Measurements from ENCODE around the gene HEXIM1.

HEXIM1 gene, protein sequence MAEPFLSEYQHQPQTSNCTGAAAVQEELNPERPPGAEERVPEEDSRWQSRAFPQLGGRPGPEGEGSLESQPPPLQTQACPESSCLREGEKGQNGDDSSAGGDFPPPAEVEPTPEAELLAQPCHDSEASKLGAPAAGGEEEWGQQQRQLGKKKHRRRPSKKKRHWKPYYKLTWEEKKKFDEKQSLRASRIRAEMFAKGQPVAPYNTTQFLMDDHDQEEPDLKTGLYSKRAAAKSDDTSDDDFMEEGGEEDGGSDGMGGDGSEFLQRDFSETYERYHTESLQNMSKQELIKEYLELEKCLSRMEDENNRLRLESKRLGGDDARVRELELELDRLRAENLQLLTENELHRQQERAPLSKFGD

GRCh38 chr17:45148183-45149036, at the start of gene HEXIM1:
TSS of gene HEXIM1 (plus strand) at chr17:45148475. CDS start at chr17:45149191, 716 bp downstream.
- peak; percentile 98 for DNase-seq

DNA sequence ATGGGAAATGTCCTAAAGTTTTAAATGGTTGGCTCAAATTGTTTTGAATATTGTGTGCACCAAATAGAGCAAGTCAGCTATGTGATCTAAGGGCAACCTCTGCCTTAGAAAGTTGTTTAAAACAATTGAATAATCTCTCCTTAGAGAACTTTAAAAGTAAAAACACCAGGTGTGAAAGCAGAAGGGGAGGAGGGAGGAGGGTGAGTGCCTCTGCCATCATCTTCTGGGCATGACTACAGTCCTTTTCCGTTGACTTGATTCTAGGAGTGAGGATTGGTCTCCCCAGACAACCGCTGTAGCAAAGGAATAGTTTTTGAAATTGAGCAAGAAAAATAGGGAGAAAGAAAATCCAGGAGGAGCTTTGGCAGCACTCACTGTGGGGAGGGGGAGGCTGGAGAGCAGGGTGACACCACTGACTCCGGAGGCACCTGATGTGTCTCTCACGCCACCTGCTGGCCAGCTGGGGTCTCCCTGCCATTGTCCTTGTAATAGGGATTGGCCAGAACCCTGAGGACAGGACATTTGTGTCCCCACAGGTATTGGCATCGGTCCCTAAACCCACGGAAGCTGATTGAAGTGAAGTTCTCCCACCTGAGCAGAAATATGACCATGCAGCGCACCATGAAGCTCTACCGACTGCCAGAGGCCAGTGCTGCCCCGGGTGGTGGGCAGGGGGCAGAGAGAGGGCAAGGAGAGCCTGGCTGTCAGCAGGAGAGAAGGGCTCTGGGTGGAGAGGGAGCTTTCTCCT, 49.2 kb upstream of the HEXIM1 start:
- DNase-seq = peak; percentile 56

DNA sequence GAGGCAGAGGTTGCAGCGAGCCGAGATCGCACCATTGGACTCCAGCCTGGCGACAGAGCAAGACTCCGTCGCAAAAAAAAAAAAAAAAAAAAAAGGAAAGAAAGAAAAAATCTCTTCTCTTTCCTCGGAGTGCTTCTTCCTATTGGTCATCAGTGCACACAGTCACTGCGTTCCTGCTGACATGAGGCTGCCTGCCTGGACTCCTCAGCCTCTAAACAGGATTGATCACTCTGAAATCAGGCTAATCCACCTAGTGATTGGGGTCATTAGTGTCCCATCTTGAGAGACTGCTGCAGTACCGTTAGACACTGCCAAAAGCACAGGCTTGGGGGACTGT, 46.8 kb upstream of the HEXIM1 start:
- no peak for DNase-seq

DNA sequence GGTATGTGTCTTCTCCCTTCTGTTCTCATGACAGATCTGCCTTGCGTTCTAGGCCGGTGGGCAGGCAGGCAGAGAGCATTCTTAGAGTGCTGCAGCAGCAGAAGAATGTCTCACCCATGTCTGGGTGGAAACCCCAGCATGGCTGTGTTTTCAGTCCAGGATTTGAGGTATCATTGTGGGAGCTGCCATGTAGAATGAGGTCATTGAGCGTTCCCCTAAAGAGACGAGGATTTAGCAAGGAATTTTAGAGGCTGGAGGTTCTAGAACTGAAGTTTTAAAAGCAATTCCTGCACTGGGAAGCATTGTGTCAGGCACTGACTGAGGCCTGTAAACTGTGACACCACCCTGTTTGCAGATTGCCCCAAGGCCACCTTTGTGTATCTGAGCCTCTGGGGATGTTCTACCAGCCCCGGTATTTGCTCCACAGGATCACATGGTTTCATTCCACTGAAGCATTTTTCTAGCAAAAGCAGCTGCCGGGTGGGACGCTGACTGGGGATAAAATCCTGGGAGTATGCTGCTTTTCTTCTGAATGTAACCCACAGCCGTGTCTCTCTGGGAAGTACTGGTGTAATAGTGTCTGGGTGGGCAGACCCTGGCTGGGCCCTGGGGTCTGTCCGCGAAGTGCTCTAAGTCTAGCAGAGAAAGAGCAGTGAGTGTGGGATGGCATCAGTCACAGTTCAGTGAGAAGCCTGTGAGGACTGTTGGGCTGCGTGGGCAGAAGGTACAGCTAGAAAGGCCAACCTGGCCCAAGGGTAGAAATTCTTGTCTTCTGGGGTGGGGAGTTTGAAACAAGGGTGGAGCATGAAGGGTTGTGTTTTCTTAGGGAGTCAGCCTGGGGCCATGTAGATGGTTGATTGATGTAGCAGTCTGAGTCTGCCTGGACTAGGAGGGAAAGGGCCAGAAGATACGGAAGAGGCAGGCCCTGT, 46.1 kb upstream of the HEXIM1 start:
- DNase-seq = no peak

- no peak for DNase-seq
Observed at GRCh38 chr17:45102856-45103255, 45.4 kb upstream of the HEXIM1 start.

DNA sequence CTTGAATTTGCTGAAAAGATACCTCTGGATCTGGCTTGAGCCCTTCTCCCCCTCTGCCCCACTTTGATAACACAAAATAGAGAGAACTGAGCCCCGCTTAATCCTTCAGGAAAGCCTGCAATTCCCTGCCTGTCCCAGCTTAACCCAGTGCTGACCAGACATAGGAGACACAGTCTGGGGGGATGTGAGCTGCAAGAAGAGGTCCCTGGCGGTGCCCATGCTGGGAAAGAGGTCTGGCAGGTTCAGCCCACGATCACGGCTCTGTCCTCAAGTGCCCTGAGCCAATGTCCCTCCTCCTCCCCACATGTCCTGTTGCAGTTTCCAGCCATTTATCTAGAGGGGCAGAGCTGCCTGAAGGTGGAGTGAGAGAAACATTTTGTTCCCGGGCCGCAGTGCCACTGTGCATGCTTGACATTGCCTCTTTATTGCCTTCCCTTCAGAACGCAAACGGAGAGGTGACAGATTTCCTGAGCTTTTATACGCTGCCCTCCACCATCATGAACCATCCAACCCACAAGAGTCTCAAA, 44.9 kb upstream of the HEXIM1 start:
- DNase-seq = no peak

DNA sequence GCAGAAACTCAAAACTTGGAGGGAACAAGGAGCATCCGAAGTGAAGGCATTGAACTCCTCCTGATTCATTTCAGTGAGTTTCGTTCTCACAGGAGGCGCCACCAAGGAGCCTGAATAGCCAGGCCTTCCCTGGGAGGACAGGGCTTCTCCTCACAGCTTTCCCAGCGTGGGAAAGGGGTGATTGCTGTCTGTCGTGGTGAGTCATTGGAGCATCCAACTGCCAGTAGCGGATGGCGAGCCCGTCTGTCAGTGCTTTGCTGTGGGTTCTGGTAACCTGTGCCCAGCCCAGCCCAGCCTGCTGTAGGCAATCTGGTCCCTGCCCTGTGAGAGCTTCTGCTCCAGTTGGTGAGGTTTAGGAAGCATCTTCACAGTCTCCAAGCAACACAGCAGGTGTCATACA, 44.2 kb upstream of the HEXIM1 start:
- no peak for DNase-seq

GRCh38 chr17:45104497-45104896, 43.8 kb upstream of the HEXIM1 start:
- DNase-seq = no peak

DNA sequence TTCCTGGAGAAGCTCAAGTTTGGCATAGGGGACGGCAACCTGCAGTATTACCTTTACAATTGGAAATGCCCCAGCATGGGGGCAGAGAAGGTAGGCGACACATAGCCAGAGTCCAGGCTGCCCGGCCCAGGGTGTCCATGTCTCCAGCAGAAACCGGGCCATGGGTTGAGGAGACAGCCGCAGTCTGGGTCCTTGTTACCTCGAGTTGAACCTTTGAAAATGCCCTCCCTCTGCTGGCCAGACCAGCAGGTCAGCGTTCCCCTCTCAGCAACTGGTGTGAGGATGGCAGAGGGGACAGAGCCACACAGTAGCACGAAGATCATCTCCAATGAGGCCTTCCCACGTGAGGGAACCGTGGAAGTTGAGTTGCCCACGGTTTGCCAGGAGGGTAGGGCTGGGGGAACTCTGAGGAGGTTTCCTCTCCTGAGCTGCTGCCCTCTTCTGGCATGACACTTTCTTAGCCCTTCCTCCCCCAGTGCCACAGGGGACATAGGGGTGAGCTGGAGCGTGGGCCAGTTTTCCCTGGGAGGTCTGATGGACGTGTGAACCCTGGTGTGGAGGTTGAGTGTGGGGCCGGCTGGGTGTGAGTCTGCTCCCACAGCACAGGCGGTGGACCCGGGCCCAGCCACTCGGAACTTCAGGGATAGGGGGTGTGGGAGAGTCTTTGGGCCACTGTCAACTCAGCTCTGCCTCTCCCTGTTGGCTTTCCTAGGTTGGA, 43.2 kb upstream of the HEXIM1 start:
- no peak for DNase-seq

- no peak for DNase-seq
Observed at GRCh38 chr17:45106096-45106495, 42.2 kb upstream of the HEXIM1 start.

GRCh38 chr17:45106582-45106981, 41.7 kb upstream of the HEXIM1 start:
- DNase-seq = no peak

- DNase-seq = no peak
Observed at GRCh38 chr17:45107293-45108010, 40.8 kb upstream of the HEXIM1 start.

- DNase-seq = no peak
Observed at GRCh38 chr17:45108051-45108450, 40.2 kb upstream of the HEXIM1 start.

DNA sequence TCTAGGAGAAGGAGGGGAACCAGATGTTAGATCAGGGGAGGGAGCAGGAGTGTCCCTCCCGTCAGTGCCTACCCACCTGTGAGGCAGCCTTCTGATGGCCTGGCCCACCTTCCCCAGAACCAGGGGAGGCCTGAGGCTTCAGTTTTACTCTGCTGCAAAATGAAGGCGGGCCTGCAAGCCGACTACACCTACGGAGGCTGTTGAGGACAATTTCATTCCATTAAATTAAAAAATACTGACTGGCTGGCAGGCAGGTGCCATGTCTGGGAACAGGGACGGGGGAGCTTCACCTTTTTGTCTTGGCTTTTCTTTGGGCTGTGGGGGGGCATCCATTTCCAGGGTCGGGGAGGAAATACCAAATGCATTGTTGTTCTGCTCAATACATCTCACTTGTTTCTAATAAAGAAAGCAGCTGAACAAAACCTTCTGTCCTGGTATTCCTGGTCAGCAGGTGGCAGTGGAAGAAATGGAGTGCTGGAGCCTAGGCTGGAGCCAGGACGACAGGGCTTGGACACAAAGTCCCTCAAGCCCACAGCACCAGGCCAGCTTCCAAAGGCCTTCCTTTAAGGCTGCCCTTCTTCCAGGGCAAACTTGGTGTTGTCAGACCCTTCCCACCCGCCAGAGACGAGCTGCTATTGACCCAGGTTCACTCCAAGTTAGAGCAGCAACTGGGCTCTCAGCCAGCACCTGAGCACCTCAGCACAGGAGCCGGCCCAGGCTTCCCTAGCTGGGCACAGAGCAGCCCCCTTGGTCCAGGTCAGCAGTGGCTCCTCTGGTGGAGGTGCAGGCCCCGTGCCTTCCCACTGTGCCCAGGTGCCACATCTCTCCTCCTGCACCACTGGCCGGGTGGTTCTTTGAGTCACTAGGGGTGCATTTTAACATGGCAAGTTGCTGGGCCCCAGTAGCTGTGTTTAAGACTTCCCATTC, 39.4 kb upstream of the HEXIM1 start:
- DNase-seq = no peak

GRCh38 chr17:45110676-45111611, 37.3 kb upstream of the HEXIM1 start:
- DNase-seq = no peak

DNA sequence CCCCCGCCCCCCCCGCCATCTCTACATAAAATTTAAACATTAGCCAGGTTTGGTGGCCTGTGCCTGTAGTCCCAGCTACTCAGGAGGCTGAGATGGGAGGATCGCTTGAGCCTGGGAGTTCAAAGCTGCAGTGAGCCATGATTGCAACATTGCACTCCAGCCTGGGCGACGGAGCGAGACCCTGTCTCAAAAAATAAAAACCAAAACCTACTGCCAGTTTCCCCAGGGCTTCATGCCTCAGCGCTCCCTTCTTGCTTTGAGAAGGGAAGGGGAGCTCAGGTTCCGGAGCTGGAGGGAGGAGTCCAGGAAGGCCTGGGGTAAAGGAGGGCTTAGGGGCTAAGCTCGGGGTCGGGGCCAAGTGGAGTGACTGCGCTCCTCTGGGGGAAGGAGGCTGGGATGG, 36.4 kb upstream of the HEXIM1 start:
- DNase-seq = no peak

DNA sequence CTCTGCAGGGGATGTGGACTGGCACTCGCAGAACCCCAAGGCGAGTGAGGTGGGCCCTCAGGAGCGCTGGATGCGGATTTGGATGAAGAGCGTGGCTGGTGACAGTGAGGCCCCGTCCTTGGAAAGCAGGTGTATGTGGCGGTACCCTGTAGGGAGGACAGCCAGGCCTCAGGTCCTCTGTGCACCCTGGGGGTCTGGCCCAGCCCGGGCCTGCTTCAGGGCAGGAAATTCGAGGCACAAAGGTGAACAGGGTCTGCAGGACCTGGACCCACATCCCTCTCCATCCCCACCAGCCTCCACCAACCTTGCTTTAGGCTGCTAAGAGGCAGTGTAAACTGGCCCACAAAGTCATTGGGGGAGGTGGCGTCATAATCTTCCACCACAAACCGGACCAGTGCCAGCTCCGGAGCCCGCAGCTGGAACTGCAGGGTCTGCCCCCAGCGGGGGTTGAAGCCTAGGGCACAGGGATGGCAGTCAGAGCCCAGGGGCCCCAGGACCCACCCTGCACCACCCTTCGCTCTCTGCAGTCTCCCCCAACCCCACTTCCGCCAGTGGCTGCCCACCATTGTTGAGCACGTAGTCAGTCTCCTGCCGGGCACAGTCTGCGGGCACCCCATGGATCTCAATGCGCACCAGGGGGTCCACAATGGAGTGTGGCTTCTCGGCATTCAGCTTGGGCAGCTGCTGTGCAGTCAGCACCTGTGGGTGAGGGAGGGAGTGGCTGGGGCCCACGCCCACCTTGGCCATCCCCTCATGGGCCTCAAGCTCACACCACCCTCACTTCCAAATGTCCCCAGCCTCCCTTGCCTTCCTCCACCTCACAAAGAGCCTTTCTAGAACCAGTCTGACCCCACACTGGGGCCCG, 35.5 kb upstream of the HEXIM1 start:
- no peak for DNase-seq

DNA sequence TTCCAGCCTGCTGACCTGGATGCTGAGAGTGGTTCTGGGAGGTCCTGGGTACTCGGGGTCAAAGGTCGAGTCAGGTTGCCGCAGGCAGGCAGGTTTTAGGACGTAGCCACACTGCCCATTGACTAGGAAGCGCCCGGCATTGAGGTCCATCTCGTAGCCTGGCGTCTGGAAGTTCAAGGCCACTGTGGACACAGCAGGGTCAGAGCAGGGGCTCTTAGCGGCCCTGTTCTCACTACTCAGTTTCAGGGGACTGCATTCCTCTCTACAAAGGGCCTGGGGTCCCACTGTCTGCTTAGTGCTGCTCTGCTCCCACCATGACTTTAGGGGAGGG, 34.9 kb upstream of the HEXIM1 start:
- DNase-seq = no peak
